Activated B cell treated with CpG ODN at 0.5 μM for 24 hours (primary cell): ENCODE measurements around the gene KRIT1. TPM values are rescaled to one million over a fixed set of nuclear protein-coding genes. Genes with fewer than 3 reads are reported as not detected.
A peak's percentile ranks its signal among the peaks of the same experiment; 100 is the strongest.
"Not testable (repeated sequence)": the region's sequence is repeated elsewhere in the genome, so short reads cannot be mapped to it uniquely, and the experiment has no call there.

Experiments
- ATAC-seq: fragments of 200-7000 bp; cut with Tn5 transposase; one replicate; pipeline ENCODE4 v1.10.0; 2021; ENCODE audit warnings: low read depth, mild to moderate bottlenecking, moderate library complexity
- CTCF ChIA-PET: fragments of 350-600 bp; sonication (Branson Sonifier 250); formaldehyde crosslinking; loops from one replicate; lab custom pipeline; 2021; ENCODE audit warnings: antibody characterized with exemption; lab: Charles Lee
- POLR2A ChIA-PET: fragments of 350-600 bp; sonication (Branson Sonifier 250); formaldehyde crosslinking; loops from one replicate; lab custom pipeline; 2021; ENCODE audit warnings: antibody characterized with exemption; lab: Charles Lee
- DNase-seq: peaks from one replicate; pipeline ENCODE4 v3.0.0; 2022
- H3K27ac Mint-ChIP-seq: one replicate; pipeline ENCODE4 v1.8.0; 2020; ENCODE audit warnings: mixed read lengths
- H3K27me3 Mint-ChIP-seq: one replicate; pipeline ENCODE4 v1.8.0; 2021; ENCODE audit warnings: mixed read lengths
- H3K36me3 Mint-ChIP-seq: one replicate; pipeline ENCODE4 v1.8.0; 2021; ENCODE audit warnings: low read depth, mixed read lengths
- H3K4me1 Mint-ChIP-seq: one replicate; pipeline ENCODE4 v1.8.0; 2021; ENCODE audit warnings: mixed read lengths
- H3K4me3 Mint-ChIP-seq: one replicate; pipeline ENCODE4 v1.8.0; 2020; ENCODE audit warnings: mild to moderate bottlenecking, mixed read lengths
- H3K9me3 Mint-ChIP-seq: one replicate; pipeline ENCODE4 v1.8.0; 2020; ENCODE audit warnings: mixed read lengths
- intact Hi-C: fragments of 100-400 bp; cut with micrococcal nuclease; formaldehyde crosslinking; loops from one replicate; pipeline ENCODE4 v1.15.1; 2024
- total RNA-seq: library from RNA; stranded (reverse); gene quantifications from 2 replicates; pipeline ENCODE4 v1.2.3, GENCODE V29; 2022
- TF ChIP-seq, protein P1 (sequence below): fragments of 200-600 bp; IDR thresholded peaks from one replicate; pipeline ENCODE4 v1.8.0; 2022; ENCODE audit warnings: antibody characterized with exemption, mild to moderate bottlenecking

The KRIT1 gene
- total RNA-seq, 1 donor from 2014 or later, result 61.1 TPM

DNA sequence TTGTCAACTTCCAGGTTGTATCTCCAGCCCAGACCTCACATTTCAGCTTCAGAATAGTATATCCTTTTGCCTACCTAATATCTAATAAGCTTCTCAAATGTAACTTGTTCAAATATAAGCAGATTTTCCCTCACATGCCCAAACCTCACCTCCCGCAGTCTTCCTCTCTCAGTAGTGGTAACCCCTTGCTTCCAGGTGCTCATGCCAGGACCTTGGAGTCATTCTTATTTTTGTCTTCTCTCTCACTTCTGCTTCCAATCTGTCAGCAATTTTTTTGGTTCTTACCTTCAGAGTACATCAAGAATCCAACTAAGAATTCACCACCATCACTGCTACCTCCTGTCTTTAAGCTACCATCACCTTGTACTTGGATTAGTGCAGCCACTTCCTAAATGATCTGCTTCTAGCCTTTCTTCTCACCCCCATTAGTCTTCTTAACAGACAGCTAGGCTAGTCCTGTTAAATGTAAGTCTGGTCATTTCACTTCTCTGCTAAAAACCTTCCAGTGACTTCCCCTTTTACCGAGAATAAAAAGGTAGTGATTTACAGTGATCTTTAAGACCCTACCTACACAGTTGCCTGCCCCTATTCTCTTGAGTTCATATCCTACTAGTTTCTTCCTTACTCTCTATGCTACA, 14.0 kb upstream of the KRIT1 start:
- DNase-seq, result no peak
- ChIA-PET CTCF (no interaction called here), POLR2A (interaction anchor here (0.6 to 1.3 kb wide), 2 partner anchors 14 to 197 kb away, joined by 4 read pairs; partner anchors contain the start of genes ANKIB1 and KRIT1)
- TF ChIP-seq, protein P1, sequence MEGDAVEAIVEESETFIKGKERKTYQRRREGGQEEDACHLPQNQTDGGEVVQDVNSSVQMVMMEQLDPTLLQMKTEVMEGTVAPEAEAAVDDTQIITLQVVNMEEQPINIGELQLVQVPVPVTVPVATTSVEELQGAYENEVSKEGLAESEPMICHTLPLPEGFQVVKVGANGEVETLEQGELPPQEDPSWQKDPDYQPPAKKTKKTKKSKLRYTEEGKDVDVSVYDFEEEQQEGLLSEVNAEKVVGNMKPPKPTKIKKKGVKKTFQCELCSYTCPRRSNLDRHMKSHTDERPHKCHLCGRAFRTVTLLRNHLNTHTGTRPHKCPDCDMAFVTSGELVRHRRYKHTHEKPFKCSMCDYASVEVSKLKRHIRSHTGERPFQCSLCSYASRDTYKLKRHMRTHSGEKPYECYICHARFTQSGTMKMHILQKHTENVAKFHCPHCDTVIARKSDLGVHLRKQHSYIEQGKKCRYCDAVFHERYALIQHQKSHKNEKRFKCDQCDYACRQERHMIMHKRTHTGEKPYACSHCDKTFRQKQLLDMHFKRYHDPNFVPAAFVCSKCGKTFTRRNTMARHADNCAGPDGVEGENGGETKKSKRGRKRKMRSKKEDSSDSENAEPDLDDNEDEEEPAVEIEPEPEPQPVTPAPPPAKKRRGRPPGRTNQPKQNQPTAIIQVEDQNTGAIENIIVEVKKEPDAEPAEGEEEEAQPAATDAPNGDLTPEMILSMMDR, result no peak
- no peaks in the 10 kb centered on the region for H3K9me3 Mint-ChIP-seq
- peak; percentile 18 for ATAC-seq
- peaks cover 11% of the 10 kb centered on the region for H3K36me3 Mint-ChIP-seq
- H3K27me3 Mint-ChIP-seq, result no peaks in the 10 kb centered on the region
- peaks cover 14% of the 10 kb centered on the region for H3K4me1 Mint-ChIP-seq
- intact Hi-C loops, result no loop called here
- no peak overlapping the region for H3K4me3 Mint-ChIP-seq
- H3K27ac Mint-ChIP-seq, result no peak overlapping the region

DNA sequence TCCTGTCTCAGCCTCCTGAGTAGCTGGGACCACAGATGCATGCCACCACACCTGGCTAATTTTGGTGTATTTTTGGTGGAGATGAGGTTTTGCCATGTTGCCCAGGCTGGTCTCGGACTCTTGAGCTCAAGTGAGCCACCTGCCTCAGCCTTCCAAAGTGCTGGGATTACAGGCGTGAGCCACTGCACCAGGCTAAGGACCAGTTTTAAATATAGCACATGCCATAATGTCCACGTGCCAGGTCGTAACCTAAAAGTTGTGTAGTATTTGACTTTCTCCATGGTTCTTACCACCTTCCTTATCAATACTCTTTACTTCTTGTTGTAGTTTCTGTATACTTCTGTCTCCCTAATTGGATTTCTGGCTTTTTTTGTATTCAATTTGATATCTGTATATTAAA, 13.3 kb upstream of the KRIT1 start:
- CTCF ChIA-PET, result no interaction called here
- Mint-ChIP-seq H3K27me3 (no peaks in the 10 kb centered on the region), H3K9me3 (no peaks in the 10 kb centered on the region), H3K4me3 (no peak overlapping the region), H3K4me1 (peaks cover 14% of the 10 kb centered on the region), H3K27ac (no peak overlapping the region), H3K36me3 (peaks cover 13% of the 10 kb centered on the region)
- ATAC-seq, result no peak
- no peak for DNase-seq
- TF ChIP-seq, protein P1, result no peak
- POLR2A ChIA-PET, result interaction anchor here (0.7 kb wide), 1 partner anchor 44 kb away, joined by 3 read pairs; no protein-coding TSS in a partner anchor
- intact Hi-C loops, result no loop called here

DNA sequence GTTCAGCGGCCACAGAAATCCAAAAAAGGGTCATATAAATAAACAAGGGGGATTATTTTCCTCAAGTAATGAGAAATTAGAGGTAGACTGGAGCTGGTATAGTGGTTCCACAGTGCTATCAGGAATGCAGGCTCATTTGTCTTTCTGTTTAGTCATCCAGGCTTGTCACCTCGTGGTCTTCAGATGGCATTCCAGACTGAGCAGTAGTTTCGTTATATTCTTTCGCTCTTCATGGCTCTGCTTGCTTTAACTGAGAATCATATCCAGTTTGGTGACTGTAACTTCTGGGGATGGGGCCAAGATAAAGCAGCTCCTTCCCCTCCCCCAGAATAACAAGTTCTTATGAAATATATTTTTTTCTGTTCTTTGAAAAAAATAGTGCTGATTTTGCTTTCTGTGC, 9.6 kb upstream of the KRIT1 start:
- Mint-ChIP-seq H3K27me3 (no peaks in the 10 kb centered on the region), H3K9me3 (no peaks in the 10 kb centered on the region), H3K4me3 (no peak overlapping the region), H3K36me3 (peaks cover 14% of the 10 kb centered on the region), H3K4me1 (peaks cover 21% of the 10 kb centered on the region), H3K27ac (no peak overlapping the region)
- no peak for ATAC-seq
- no peak for DNase-seq
- TF ChIP-seq, protein P1, result no peak
- ChIA-PET POLR2A (no interaction called here), CTCF (no interaction called here)
- intact Hi-C loops, result no loop called here

DNA sequence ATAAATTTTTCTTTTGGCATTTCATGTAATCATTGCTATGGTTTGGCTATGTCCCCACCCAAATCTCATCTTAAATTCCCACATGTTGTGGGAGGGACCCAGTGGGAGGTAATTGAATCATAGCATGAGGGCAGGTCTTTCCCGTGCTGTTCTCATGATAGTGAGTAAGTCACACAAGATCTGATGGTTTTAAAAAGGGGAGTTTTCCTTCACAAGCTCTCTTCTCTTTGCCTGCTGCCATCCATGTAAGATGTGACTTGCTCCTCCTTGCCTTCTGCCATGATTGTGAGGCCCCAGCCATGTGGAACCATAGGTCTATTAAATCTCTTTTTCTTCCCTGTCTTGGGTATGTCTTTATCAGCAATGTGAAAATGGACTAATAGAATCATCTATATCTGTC, 9.1 kb upstream of the KRIT1 start:
- H3K4me1 Mint-ChIP-seq, result peaks cover 16% of the 10 kb centered on the region
- POLR2A ChIA-PET, intact Hi-C loops, DNase-seq, CTCF ChIA-PET, ATAC-seq, H3K27me3 Mint-ChIP-seq, H3K9me3 Mint-ChIP-seq, H3K27ac Mint-ChIP-seq, H3K4me3 Mint-ChIP-seq: not testable (repeated sequence)
- peaks cover 14% of the 10 kb centered on the region for H3K36me3 Mint-ChIP-seq

DNA sequence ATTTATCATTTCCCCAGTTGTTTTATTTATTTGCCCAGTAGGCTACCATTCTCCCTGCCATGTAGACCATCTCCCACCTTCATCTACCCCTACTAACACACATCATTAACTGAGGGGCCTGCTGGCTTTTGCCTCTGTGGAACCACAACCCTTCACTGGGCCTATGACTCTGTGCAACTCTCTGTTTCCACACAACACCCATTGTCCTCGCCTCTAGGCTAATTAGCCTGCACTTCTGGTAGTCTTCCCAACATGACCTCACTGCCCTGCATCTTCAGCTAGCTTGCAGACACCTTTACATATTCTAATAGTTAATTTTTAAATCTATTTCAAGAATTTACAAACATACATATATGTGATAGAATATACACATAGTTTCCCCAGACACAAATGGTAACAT, 7.5 kb upstream of the KRIT1 start:
- ChIA-PET POLR2A (no interaction called here), CTCF (no interaction called here)
- H3K4me3 Mint-ChIP-seq, result no peak overlapping the region

More for the DNA sequence above, 7.5 kb upstream of the KRIT1 start:
- H3K4me1 Mint-ChIP-seq, result peaks cover 11% of the 10 kb centered on the region
- no peaks in the 10 kb centered on the region for H3K9me3 Mint-ChIP-seq
- no peak for ATAC-seq
- TF ChIP-seq, protein P1, result no peak
- H3K27ac Mint-ChIP-seq, result no peak overlapping the region
- intact Hi-C loops, result no loop called here
- H3K27me3 Mint-ChIP-seq, result no peaks in the 10 kb centered on the region
- no peak for DNase-seq
- peaks cover 14% of the 10 kb centered on the region for H3K36me3 Mint-ChIP-seq
